Measurements from ENCODE around the gene OLR1. TPM values are rescaled to one million over a fixed set of nuclear protein-coding genes. Genes with fewer than 3 reads are reported as not detected.

Gene OLR1
- total RNA-seq, 1 donor from 2014 or later = not detected

GRCh38 chr12:10113075-10113474 is 58.9 kb downstream of the OLR1 start:
- Mint-ChIP-seq H3K9me3 (ENCODE audit: unreplicated experiment) (peaks cover 4% of the 10 kb centered on the region), H3K27ac (ENCODE audit: unreplicated experiment) (no peak overlapping the region), H3K36me3 (ENCODE audit: unreplicated experiment) (peaks cover 4% of the 10 kb centered on the region), H3K4me1 (ENCODE audit: low read depth, unreplicated experiment) (no peaks in the 10 kb centered on the region), H3K27me3 (ENCODE audit: unreplicated experiment) (no peaks in the 10 kb centered on the region), H3K4me3 (ENCODE audit: unreplicated experiment) (no peak overlapping the region)
- DNase-seq = no peak
- TF ChIP-seq, protein P1, sequence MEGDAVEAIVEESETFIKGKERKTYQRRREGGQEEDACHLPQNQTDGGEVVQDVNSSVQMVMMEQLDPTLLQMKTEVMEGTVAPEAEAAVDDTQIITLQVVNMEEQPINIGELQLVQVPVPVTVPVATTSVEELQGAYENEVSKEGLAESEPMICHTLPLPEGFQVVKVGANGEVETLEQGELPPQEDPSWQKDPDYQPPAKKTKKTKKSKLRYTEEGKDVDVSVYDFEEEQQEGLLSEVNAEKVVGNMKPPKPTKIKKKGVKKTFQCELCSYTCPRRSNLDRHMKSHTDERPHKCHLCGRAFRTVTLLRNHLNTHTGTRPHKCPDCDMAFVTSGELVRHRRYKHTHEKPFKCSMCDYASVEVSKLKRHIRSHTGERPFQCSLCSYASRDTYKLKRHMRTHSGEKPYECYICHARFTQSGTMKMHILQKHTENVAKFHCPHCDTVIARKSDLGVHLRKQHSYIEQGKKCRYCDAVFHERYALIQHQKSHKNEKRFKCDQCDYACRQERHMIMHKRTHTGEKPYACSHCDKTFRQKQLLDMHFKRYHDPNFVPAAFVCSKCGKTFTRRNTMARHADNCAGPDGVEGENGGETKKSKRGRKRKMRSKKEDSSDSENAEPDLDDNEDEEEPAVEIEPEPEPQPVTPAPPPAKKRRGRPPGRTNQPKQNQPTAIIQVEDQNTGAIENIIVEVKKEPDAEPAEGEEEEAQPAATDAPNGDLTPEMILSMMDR (IDR thresholded peaks at IDR 0.05; ENCODE audit: partially characterized antibody, unreplicated experiment) = no peak

DNA sequence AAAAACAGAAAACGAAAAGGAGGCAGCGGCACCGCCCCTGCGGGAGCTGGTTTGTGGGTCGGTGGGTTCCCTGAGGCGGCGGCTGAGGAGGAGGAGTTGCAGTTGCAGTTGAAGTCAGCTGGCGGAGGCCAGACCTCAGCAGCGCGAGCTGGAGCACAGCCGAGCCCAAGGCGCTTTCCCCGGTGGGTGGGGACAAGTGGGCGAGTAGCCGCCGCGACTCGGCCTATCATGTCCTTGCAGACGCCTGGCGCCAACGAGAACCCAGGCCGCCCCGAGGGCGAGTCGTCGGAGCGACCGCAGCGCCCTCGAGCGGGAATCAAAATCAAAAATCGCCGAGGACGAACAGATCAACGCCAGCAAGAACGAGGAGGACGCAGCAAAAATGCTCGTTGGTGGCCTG is 60.5 kb downstream of the OLR1 start:
- no peaks in the 10 kb centered on the region for H3K4me1 Mint-ChIP-seq (ENCODE audit: low read depth, unreplicated experiment)
- TF ChIP-seq, protein P1 (IDR thresholded peaks at IDR 0.05; ENCODE audit: partially characterized antibody, unreplicated experiment) = no peak
- peaks cover 4% of the 10 kb centered on the region for H3K9me3 Mint-ChIP-seq (ENCODE audit: unreplicated experiment)
- H3K27ac Mint-ChIP-seq (ENCODE audit: unreplicated experiment) = no peak overlapping the region
- no peaks in the 10 kb centered on the region for H3K27me3 Mint-ChIP-seq (ENCODE audit: unreplicated experiment)
- DNase-seq = no peak
- H3K36me3 Mint-ChIP-seq (ENCODE audit: unreplicated experiment) = peaks cover 4% of the 10 kb centered on the region
- no peak overlapping the region for H3K4me3 Mint-ChIP-seq (ENCODE audit: unreplicated experiment)

DNA sequence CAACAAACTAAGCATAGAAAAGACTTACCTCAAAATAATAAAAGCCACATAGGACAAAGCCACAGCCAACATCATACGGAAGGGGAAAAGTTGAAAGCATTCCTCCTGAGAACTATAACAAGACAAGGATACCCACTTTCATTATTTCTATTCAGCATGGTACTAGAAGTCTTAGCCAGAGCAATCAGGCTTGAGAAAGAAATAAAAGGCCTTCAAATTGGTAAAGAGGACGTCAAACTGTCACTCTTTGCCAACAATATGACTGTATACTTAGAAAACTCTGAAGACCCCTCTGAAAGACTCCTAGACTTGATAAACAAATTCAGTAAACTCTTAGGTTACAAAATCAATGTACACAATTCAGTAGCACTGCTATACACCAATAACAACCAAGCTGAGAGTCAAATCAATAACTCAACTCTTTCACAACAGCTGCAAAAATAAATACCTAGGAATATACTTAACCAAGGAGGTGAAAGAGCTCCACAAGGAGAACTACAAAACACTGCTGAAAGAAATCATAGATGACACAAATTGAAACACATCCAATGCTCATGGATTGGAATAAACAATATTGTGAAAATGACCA is 61.6 kb downstream of the OLR1 start:
- H3K36me3 Mint-ChIP-seq (ENCODE audit: unreplicated experiment) = peaks cover 4% of the 10 kb centered on the region
- no peak overlapping the region for H3K4me3 Mint-ChIP-seq (ENCODE audit: unreplicated experiment)
- peaks cover 4% of the 10 kb centered on the region for H3K9me3 Mint-ChIP-seq (ENCODE audit: unreplicated experiment)
- no peak overlapping the region for H3K27ac Mint-ChIP-seq (ENCODE audit: unreplicated experiment)
- no peaks in the 10 kb centered on the region for H3K27me3 Mint-ChIP-seq (ENCODE audit: unreplicated experiment)
- H3K4me1 Mint-ChIP-seq (ENCODE audit: low read depth, unreplicated experiment) = no peaks in the 10 kb centered on the region
- no peak for DNase-seq
- TF ChIP-seq, protein P1 (IDR thresholded peaks at IDR 0.05; ENCODE audit: partially characterized antibody, unreplicated experiment) = no peak

Other genes starting within 250 kb of the OLR1 start
- not detected for gene CLEC2A, start 239.8 kb downstream of the OLR1 start, total RNA-seq (ENCODE audit: unreplicated experiment)
- gene CLEC12A, start 200.7 kb downstream of the OLR1 start, total RNA-seq (ENCODE audit: unreplicated experiment) = not detected
- not detected for gene CLEC1B, start 173.0 kb downstream of the OLR1 start, total RNA-seq (ENCODE audit: unreplicated experiment)
- not detected for gene CLEC12B, start 161.5 kb downstream of the OLR1 start, total RNA-seq (ENCODE audit: unreplicated experiment)
- gene CLEC9A, start 141.4 kb downstream of the OLR1 start, total RNA-seq (ENCODE audit: unreplicated experiment) = not detected
- gene CLEC1A, start 73.1 kb downstream of the OLR1 start, total RNA-seq (ENCODE audit: unreplicated experiment) = not detected
- gene CLEC7A, start 41.9 kb downstream of the OLR1 start, total RNA-seq (ENCODE audit: unreplicated experiment) = not detected
- gene TMEM52B, start 6.9 kb upstream of the OLR1 start, total RNA-seq (ENCODE audit: unreplicated experiment) = not detected
- gene GABARAPL1, start 40.7 kb upstream of the OLR1 start, total RNA-seq (ENCODE audit: unreplicated experiment) = 110 TPM
- gene KLRD1, start 135.7 kb upstream of the OLR1 start, total RNA-seq (ENCODE audit: unreplicated experiment) = 0.25 TPM
- not detected for gene KLRK1, start 217.9 kb upstream of the OLR1 start, total RNA-seq (ENCODE audit: unreplicated experiment)
- gene KLRC4, start 237.6 kb upstream of the OLR1 start, total RNA-seq (ENCODE audit: unreplicated experiment) = not detected
- not detected for gene KLRC3, start 248.5 kb upstream of the OLR1 start, total RNA-seq (ENCODE audit: unreplicated experiment)

Measured in glutamatergic neuron (in vitro differentiated cells).